HG03521 (cell line): ENCODE results near the gene TLR8.
"Not testable (repeated sequence)": the region's sequence is repeated elsewhere in the genome, so short reads cannot be mapped to it uniquely, and the experiment has no call there.

Experiments used
- ATAC-seq: cut with Tn5 transposase; IDR thresholded peaks from one replicate; pipeline ENCODE4 v1.9.1; 2021; ENCODE audit warnings: mild to moderate bottlenecking, moderate library complexity; ENCODE audit not compliant: unreplicated experiment

TLR8 gene

GRCh38 chrX:12895866-12896265, 10.6 kb upstream of the TLR8 start:
- ATAC-seq = no peak

- no peak for ATAC-seq
Observed at GRCh38 chrX:12896935-12897334, 9.5 kb upstream of the TLR8 start.

- no peak for ATAC-seq
Observed at GRCh38 chrX:12898073-12898472, 8.3 kb upstream of the TLR8 start.

GRCh38 chrX:12899506-12899905, 6.9 kb upstream of the TLR8 start:
- ATAC-seq = no peak

GRCh38 chrX:12901486-12901885, 4.9 kb upstream of the TLR8 start:
- ATAC-seq = no peak

GRCh38 chrX:12903646-12904045, 2.8 kb upstream of the TLR8 start:
- ATAC-seq = no peak

- ATAC-seq = no peak
Observed at GRCh38 chrX:12910423-12911121, 4.2 kb downstream of the TLR8 start.

GRCh38 chrX:12911122-12911470, 4.7 kb downstream of the TLR8 start:
- no peak for ATAC-seq

GRCh38 chrX:12912791-12913482, 6.5 kb downstream of the TLR8 start:
- ATAC-seq = no peak

GRCh38 chrX:12917753-12918152, 11.3 kb downstream of the TLR8 start:
- ATAC-seq = no peak

GRCh38 chrX:12919051-12919450, 12.6 kb downstream of the TLR8 start:
- no peak for ATAC-seq

- no peak for ATAC-seq
Observed at GRCh38 chrX:12919620-12920019, 13.2 kb downstream of the TLR8 start.

- ATAC-seq = no peak
Observed at GRCh38 chrX:12920990-12921389, 14.6 kb downstream of the TLR8 start.

- no peak for ATAC-seq
Observed at GRCh38 chrX:12921886-12922598, 15.6 kb downstream of the TLR8 start.

- no peak for ATAC-seq
Observed at GRCh38 chrX:12922599-12922919, 16.1 kb downstream of the TLR8 start.

GRCh38 chrX:12929701-12930100, 23.3 kb downstream of the TLR8 start:
- ATAC-seq = no peak

- ATAC-seq = no peak
Observed at GRCh38 chrX:12930150-12930549, 23.7 kb downstream of the TLR8 start.

- no peak for ATAC-seq
Observed at GRCh38 chrX:12932244-12932643, 25.8 kb downstream of the TLR8 start.

- ATAC-seq = no peak
Observed at GRCh38 chrX:12934850-12935249, 28.4 kb downstream of the TLR8 start.

GRCh38 chrX:12936947-12937346, 30.5 kb downstream of the TLR8 start:
- no peak for ATAC-seq

- not testable (repeated sequence) for ATAC-seq
Observed at GRCh38 chrX:12940471-12940870, 34.1 kb downstream of the TLR8 start.

- not testable (repeated sequence) for ATAC-seq
Observed at GRCh38 chrX:12943592-12943991, 37.2 kb downstream of the TLR8 start.
